ENCODE measurements around the gene SFSWAP.

Gene SFSWAP

GRCh38 chr12:131836193-131836592, 125.3 kb downstream of the SFSWAP start:
- no peak for DNase-seq (ENCODE audit: low read depth in 2 of 2)

GRCh38 chr12:131836714-131837397, 126.0 kb downstream of the SFSWAP start:
- no peak for DNase-seq (ENCODE audit: low read depth in 2 of 2)

- no peak for DNase-seq (ENCODE audit: low read depth in 2 of 2)
Measured at GRCh38 chr12:131840643-131841416, 129.9 kb downstream of the SFSWAP start.

GRCh38 chr12:131841547-131841946, 130.7 kb downstream of the SFSWAP start:
- DNase-seq (ENCODE audit: low read depth in 2 of 2) = no peak

- no peak for DNase-seq (ENCODE audit: low read depth in 2 of 2)
Measured at GRCh38 chr12:131842169-131842568, 131.3 kb downstream of the SFSWAP start.

- no peak for DNase-seq (ENCODE audit: low read depth in 2 of 2)
Measured at GRCh38 chr12:131843527-131843926, 132.6 kb downstream of the SFSWAP start.

- DNase-seq (ENCODE audit: low read depth in 2 of 2) = no peak
Measured at GRCh38 chr12:131844140-131844539, 133.2 kb downstream of the SFSWAP start.

GRCh38 chr12:131844656-131845055, 133.8 kb downstream of the SFSWAP start:
- DNase-seq (ENCODE audit: low read depth in 2 of 2) = no peak

- DNase-seq (ENCODE audit: low read depth in 2 of 2) = no peak
Measured at GRCh38 chr12:131845121-131845520, 134.2 kb downstream of the SFSWAP start.

GRCh38 chr12:131847456-131847855, 136.6 kb downstream of the SFSWAP start:
- DNase-seq (ENCODE audit: low read depth in 2 of 2) = no peak

- no peak for DNase-seq (ENCODE audit: low read depth in 2 of 2)
Measured at GRCh38 chr12:131848753-131849152, 137.9 kb downstream of the SFSWAP start.
